A549 (cell line): ENCODE results near the gene CFAP410. TPM values are rescaled to one million over a fixed set of nuclear protein-coding genes. Genes with fewer than 3 reads are reported as not detected.

ENCODE experiments used
- ATAC-seq, 2 experiments: fragments of 200-7000 bp in 1 of 2; fragments of >200 bp in 1 of 2; cut with Nextera tagmentation in 1 of 2; cut with Tn5 transposase in 1 of 2; 3 replicates each; pipeline versions ENCODE4 v1.8.0 to v1.9.1; 2018 to 2020; ENCODE audit warnings: mild to moderate bottlenecking in 1 of 2, moderate library complexity in 1 of 2
- CTCF ChIA-PET: fragments of 300-600 bp; sonication (Branson Sonifier 250); formaldehyde crosslinking; extraction: SDS; loops from one replicate; lab custom pipeline; 2021; ENCODE audit warnings: antibody characterized with exemption, inconsistent platforms; lab: Yijun Ruan, JAX
- POLR2A ChIA-PET: fragments of 350-600 bp; formaldehyde crosslinking; extraction: SDS; loops from one replicate; lab custom pipeline; 2021; ENCODE audit warnings: antibody characterized with exemption, inconsistent platforms; lab: Yijun Ruan, JAX
- DNase-seq, 2 experiments: peaks; one replicate each; pipeline versions ENCODE4 v3.0.0 to v3.0.0-alpha.2; 2011 to 2016; ENCODE audit warnings: low read depth in 1 of 2, low spot score in 1 of 2
- FAIRE-seq: peaks from 2 replicates; lab custom pipeline; 2011; peaks lifted over from hg19 to GRCh38; lab: Jason Lieb, UNC
- H3K27ac ChIP-seq, 2 experiments: fragments of >200 bp; sonication (Bioruptor Twin); formaldehyde crosslinking; 3 replicates each; pipeline ENCODE4 v1.5.1; 2016 to 2017
- H3K4me1 ChIP-seq: fragments of >200 bp; sonication (Bioruptor Twin); formaldehyde crosslinking; 3 replicates; pipeline ENCODE4 v1.6.1; 2016
- H3K4me2 ChIP-seq: fragments of >200 bp; sonication (Bioruptor Twin); formaldehyde crosslinking; 3 replicates; pipeline ENCODE4 v1.6.1; 2016
- H3K4me3 ChIP-seq: fragments of >200 bp; sonication (Bioruptor Twin); formaldehyde crosslinking; 3 replicates; pipeline ENCODE4 v1.5.1; 2016
- H3K9me3 ChIP-seq: fragments of >200 bp; sonication (Bioruptor Twin); formaldehyde crosslinking; 3 replicates; pipeline ENCODE4 v1.6.1; 2016
- BCL3 ChIP-seq: fragments of >200 bp; sonication (Bioruptor Twin); formaldehyde crosslinking; IDR thresholded peaks from 3 replicates; pipeline ENCODE4 v1.6.1; 2016
- BHLHE40 ChIP-seq: IDR thresholded peaks from 2 replicates; pipeline ENCODE4 v1.6.1; 2012; ENCODE audit warnings: low read depth, low read length, inconsistent platforms
- CBX2 ChIP-seq: fragments of 200-600 bp; sonication (generic); IDR thresholded peaks from 2 replicates; pipeline ENCODE4 v1.6.1; 2016; ENCODE audit warnings: low read depth, mild to moderate bottlenecking, borderline replicate concordance
- CHD2 ChIP-seq: fragments of 150-350 bp; IDR thresholded peaks from 2 replicates; pipeline ENCODE4 v1.6.1; 2014; ENCODE audit warnings: low read length; ENCODE audit not compliant: partially characterized antibody
- CHD4 ChIP-seq: fragments of 200-600 bp; sonication (generic); IDR thresholded peaks from 2 replicates; pipeline ENCODE4 v1.6.1; 2016; ENCODE audit warnings: antibody characterized with exemption, mild to moderate bottlenecking, borderline replicate concordance
- CTCF ChIP-seq: fragments of >200 bp; sonication (Bioruptor Twin); formaldehyde crosslinking; IDR thresholded peaks from 3 replicates; pipeline ENCODE4 v1.5.1; 2016
- EHF ChIP-seq: fragments of 250-450 bp; sonication (Bioruptor Pico); IDR thresholded peaks from 2 replicates; pipeline ENCODE4 v1.5.0; 2020; ENCODE audit warnings: mild to moderate bottlenecking
- ELK1 ChIP-seq: fragments of 150-350 bp; IDR thresholded peaks from 2 replicates; pipeline ENCODE4 v1.6.1; 2014; ENCODE audit warnings: low read depth, mild to moderate bottlenecking, low read length
- EP300 ChIP-seq, 2 experiments: fragments of >200 bp; sonication (Bioruptor Twin); formaldehyde crosslinking; IDR thresholded peaks; 2 replicates in 1 of 2; 3 replicates in 1 of 2; pipeline ENCODE4 v1.6.1; 2016 to 2017
- ESRRA ChIP-seq: fragments of 150-350 bp; IDR thresholded peaks from 2 replicates; pipeline ENCODE4 v1.6.1; 2014; ENCODE audit warnings: mild to moderate bottlenecking, low read length, borderline replicate concordance
- FOSB ChIP-seq: fragments of 250-450 bp; sonication (Bioruptor Pico); IDR thresholded peaks from 2 replicates; pipeline ENCODE4 v1.5.0; 2020; ENCODE audit warnings: mild to moderate bottlenecking, moderate library complexity
- FOSL2 ChIP-seq, 2 experiments: fragments of 450-650 bp in 1 of 2; fragments of >200 bp in 1 of 2; sonication (Bioruptor Twin) in 1 of 2; formaldehyde crosslinking; IDR thresholded peaks; 2 replicates each; pipeline versions ENCODE4 v1.5.0 to v1.6.1; 2016 to 2020; ENCODE audit warnings: mild to moderate bottlenecking in 1 of 2, moderate library complexity in 1 of 2
- GATA3 ChIP-seq: IDR thresholded peaks from 2 replicates; pipeline ENCODE4 v1.6.1; 2012; ENCODE audit warnings: borderline replicate concordance
- HES2 ChIP-seq: fragments of >200 bp; sonication (Bioruptor Twin); formaldehyde crosslinking; IDR thresholded peaks from 2 replicates; pipeline ENCODE4 v1.6.1; 2016
- HEYL ChIP-seq: fragments of 250-450 bp; sonication (Bioruptor Pico); IDR thresholded peaks from 2 replicates; pipeline ENCODE4 v1.8.0; 2021; ENCODE audit warnings: mild to moderate bottlenecking, moderate library complexity
- HOXB13 ChIP-seq: fragments of 250-450 bp; sonication (Bioruptor Pico); IDR thresholded peaks from 2 replicates; pipeline ENCODE4 v1.5.0; 2020; ENCODE audit warnings: low read depth, mild to moderate bottlenecking, moderate library complexity
- JUNB ChIP-seq: fragments of >200 bp; sonication (Bioruptor Twin); formaldehyde crosslinking; IDR thresholded peaks from 2 replicates; pipeline ENCODE4 v1.6.1; 2016
- KDM1A ChIP-seq: fragments of 200-600 bp; sonication (generic); IDR thresholded peaks from 2 replicates; pipeline ENCODE4 v1.6.1; 2016; ENCODE audit warnings: low read depth, mild to moderate bottlenecking
- MAFK ChIP-seq: fragments of 450-650 bp; IDR thresholded peaks from 2 replicates; pipeline ENCODE4 v1.6.1; 2014; ENCODE audit not compliant: partially characterized antibody
- MAZ ChIP-seq: fragments of 150-350 bp; IDR thresholded peaks from 2 replicates; pipeline ENCODE4 v1.6.1; 2014; ENCODE audit warnings: antibody characterized with exemption, low read depth, low read length, borderline replicate concordance
- NR3C1 ChIP-seq: fragments of >200 bp; sonication (Bioruptor Twin); formaldehyde crosslinking; IDR thresholded peaks from 3 replicates; pipeline ENCODE4 v1.6.1; 2017
- PBX3 ChIP-seq: IDR thresholded peaks from 2 replicates; pipeline ENCODE4 v1.6.1; 2012
- RAD21 ChIP-seq, 2 experiments: fragments of >200 bp in 1 of 2; sonication (Bioruptor Twin) in 1 of 2; formaldehyde crosslinking in 1 of 2; IDR thresholded peaks in 1 of 2; conservative IDR thresholded peaks in 1 of 2; 2 replicates in 1 of 2; 3 replicates in 1 of 2; pipeline ENCODE4 v1.6.1; 2012 to 2018; ENCODE audit warnings: inconsistent platforms in 1 of 2
- RARB ChIP-seq: fragments of 250-450 bp; sonication (Bioruptor Pico); IDR thresholded peaks from 2 replicates; pipeline ENCODE4 v1.8.0; 2021; ENCODE audit warnings: mild to moderate bottlenecking, moderate library complexity
- RNF2 ChIP-seq: fragments of 200-600 bp; sonication (generic); IDR thresholded peaks from 2 replicates; pipeline ENCODE4 v1.6.1; 2016; ENCODE audit warnings: low read depth, mild to moderate bottlenecking, antibody characterized with exemption, moderate library complexity, borderline replicate concordance
- SMC3 ChIP-seq: fragments of >200 bp; sonication (Bioruptor Twin); formaldehyde crosslinking; IDR thresholded peaks from 3 replicates; pipeline ENCODE4 v1.6.1; 2018; ENCODE audit warnings: inconsistent platforms
- SREBF2 ChIP-seq: fragments of 450-650 bp; IDR thresholded peaks from 2 replicates; pipeline ENCODE4 v1.6.1; 2014; ENCODE audit warnings: mild to moderate bottlenecking, moderate library complexity
- ZFP36 ChIP-seq: fragments of 450-650 bp; IDR thresholded peaks from 2 replicates; pipeline ENCODE4 v1.6.1; 2014; ENCODE audit warnings: borderline replicate concordance; ENCODE audit not compliant: partially characterized antibody
- whole genome bisulfite sequencing: methylation state at CpG from one replicate; pipeline ENCODE4 v1.1.6; 2017; ENCODE audit errors: missing lambda C conversion rate; 5-methylcytosine and 5-hydroxymethylcytosine counted together
- polyA plus RNA-seq, 4 experiments: library from polyadenylated mRNA; depleted of rRNA in 3 of 4; stranded (reverse); fragments of >200 nt; fragmentation: RNase III in 1 of 4; extraction: RNeasy Plus Mini Kit Qiagen cat#74134 plus additional on column Dnase treatment in 1 of 4; gene quantifications; 2 replicates in 3 of 4; 3 replicates in 1 of 4; pipeline ENCODE4 v1.2.3, GENCODE V29; 2011 to 2017

Gene CFAP410
- polyA plus RNA-seq, 2 of the 4 experiments (the other 2 are of a cell fraction) = 3.2 to 7.1 TPM

- CTCF ChIA-PET = no interaction called here
- ATAC-seq (no peak), FAIRE-seq (no peak), DNase-seq (no peak)
- no peaks in the 10 kb centered on the region for H3K9me3 ChIP-seq
- H3K4me2 ChIP-seq = no peak overlapping the region
- no peak overlapping the region for H3K27ac ChIP-seq
- no peaks in the 10 kb centered on the region for H3K4me1 ChIP-seq
- TF ChIP-seq KDM1A = no peak
- TF ChIP-seq GATA3 = no peak
- no peak for TF ChIP-seq SMC3
- no peak for TF ChIP-seq CBX2
- WGBS = 44% methylated on average over 6 of the region's 12 CpGs
- POLR2A ChIA-PET = no interaction called here
- H3K4me3 ChIP-seq = no peak overlapping the region
Observed at GRCh38 chr21:44349416-44349846, 10.2 kb upstream of the CFAP410 start.

GRCh38 chr21:44348861-44349260 lies 9.7 kb upstream of the CFAP410 start:
- H3K4me3 ChIP-seq = no peak overlapping the region
- WGBS = 67% methylated on average over 12 of the region's 19 CpGs
- TF ChIP-seq HEYL (CRISPR knock-in tag) (no peak), GATA3 (no peak), ESRRA (no peak), BCL3 (no peak), RAD21 (conservative IDR thresholded peaks at IDR 0.05 in 1 of 2, IDR thresholded peaks at IDR 0.05 in 1 of 2) (no peak), CHD4 (no peak), FOSL2 (IDR thresholded peaks at IDR 0.05) (no peak), FOSL2 (CRISPR knock-in tag; IDR thresholded peaks at IDR 0.05) (no peak), EHF (CRISPR knock-in tag) (no peak), PBX3 (no peak), SREBF2 (no peak), NR3C1 (no peak), RARB (CRISPR knock-in tag) (no peak), CHD2 (no peak), BHLHE40 (no peak)
- DNase-seq (no peak), FAIRE-seq (no peak), ATAC-seq (no peak)
- POLR2A ChIA-PET = no interaction called here
- H3K27ac ChIP-seq = no peak overlapping the region
- H3K9me3 ChIP-seq = no peaks in the 10 kb centered on the region
- no peaks in the 10 kb centered on the region for H3K4me1 ChIP-seq
- CTCF ChIA-PET = no interaction called here
- no peak overlapping the region for H3K4me2 ChIP-seq

- DNase-seq (no peak), FAIRE-seq (no peak)
- ChIA-PET CTCF (no interaction called here), POLR2A (no interaction called here)
- Histone ChIP-seq H3K4me1 (no peaks in the 10 kb centered on the region), H3K27ac (no peak overlapping the region), H3K4me3 (no peak overlapping the region)
- TF ChIP-seq HEYL (CRISPR knock-in tag) (no peak), RNF2 (no peak), CHD2 (no peak)
- TF ChIP-seq, all 56 proteins: peak for 0
- Histone ChIP-seq H3K9me3 (no peaks in the 10 kb centered on the region), H3K4me2 (no peak overlapping the region)
- no peak for ATAC-seq
- 69% methylated on average over 22 of the region's 22 CpGs for WGBS
Observed at GRCh38 chr21:44347911-44348451, 8.8 kb upstream of the CFAP410 start.

- ATAC-seq (no peak), FAIRE-seq (no peak), DNase-seq (no peak)
- no peak overlapping the region for H3K4me2 ChIP-seq
- no peak overlapping the region for H3K4me3 ChIP-seq
- no peaks in the 10 kb centered on the region for H3K9me3 ChIP-seq
- peaks cover 2% of the 10 kb centered on the region; the same call in 2 of the 3 replicates for H3K4me1 ChIP-seq
- POLR2A ChIA-PET = no interaction called here
- H3K27ac ChIP-seq = no peak overlapping the region
- CTCF ChIA-PET = interaction anchor here (0.5 kb wide), 1 partner anchor 43 kb away, joined by 3 read pairs; no protein-coding TSS in a partner anchor
- 53% methylated on average over 5 of the region's 11 CpGs for WGBS
- TF ChIP-seq CTCF (no peak), EP300 (IDR thresholded peaks at IDR 0.05) (no peak), HES2 (no peak), HOXB13 (CRISPR knock-in tag) (no peak), MAFK (no peak), ELK1 (no peak), CBX2 (no peak), JUNB (no peak), MAZ (no peak), FOSB (CRISPR knock-in tag) (no peak), ZFP36 (no peak)
Observed at GRCh38 chr21:44345495-44345894, 6.3 kb upstream of the CFAP410 start.
